ENCODE results near the gene ODC1.
"Not testable (repeated sequence)": the region's sequence is repeated elsewhere in the genome, so short reads cannot be mapped to it uniquely, and the experiment has no call there.

ODC1 gene

GRCh38 chr2:10447895-10448575, at the start of gene ODC1:
ODC1 (minus strand) TSS chr2:10448327; CDS start chr2:10445032, 3,295 bp downstream.
- peak; percentile 99 to 100 for DNase-seq

GRCh38 chr2:10497797-10498251, 49.7 kb upstream of the ODC1 start:
- DNase-seq: no peak

- DNase-seq: no peak
Observed at GRCh38 chr2:10495988-10496313, 47.8 kb upstream of the ODC1 start.

- DNase-seq: no peak
Observed at GRCh38 chr2:10495311-10495987, 47.3 kb upstream of the ODC1 start.

- DNase-seq: no peak
Observed at GRCh38 chr2:10494351-10495066, 46.4 kb upstream of the ODC1 start.

GRCh38 chr2:10493634-10494281, 45.6 kb upstream of the ODC1 start:
- no peak for DNase-seq

GRCh38 chr2:10493075-10493633, 45.0 kb upstream of the ODC1 start:
- no peak for DNase-seq

GRCh38 chr2:10490806-10491291, 42.7 kb upstream of the ODC1 start:
- DNase-seq: no peak

- no peak for DNase-seq
Observed at GRCh38 chr2:10489842-10490555, 41.9 kb upstream of the ODC1 start.

GRCh38 chr2:10488142-10488541, 40.0 kb upstream of the ODC1 start:
- not testable (repeated sequence) for DNase-seq

- DNase-seq: not testable (repeated sequence)
Observed at GRCh38 chr2:10487741-10488104, 39.6 kb upstream of the ODC1 start.

GRCh38 chr2:10487081-10487740, 39.1 kb upstream of the ODC1 start:
- no peak for DNase-seq

- peak in 1 of 2 experiments; percentile 19 for DNase-seq
Observed at GRCh38 chr2:10486601-10487079, 38.5 kb upstream of the ODC1 start.

GRCh38 chr2:10486091-10486490, 38.0 kb upstream of the ODC1 start:
- no peak for DNase-seq

- DNase-seq: no peak
Observed at GRCh38 chr2:10482913-10483312, 34.8 kb upstream of the ODC1 start.

- DNase-seq: no peak
Observed at GRCh38 chr2:10482460-10482859, 34.3 kb upstream of the ODC1 start.

- DNase-seq: no peak
Observed at GRCh38 chr2:10481666-10482157, 33.6 kb upstream of the ODC1 start.

- DNase-seq: no peak
Observed at GRCh38 chr2:10481055-10481665, 33.0 kb upstream of the ODC1 start.

GRCh38 chr2:10480359-10480949, 32.3 kb upstream of the ODC1 start:
- no peak for DNase-seq

- DNase-seq: no peak
Observed at GRCh38 chr2:10478916-10479315, 30.8 kb upstream of the ODC1 start.

GRCh38 chr2:10478298-10478625, 30.1 kb upstream of the ODC1 start:
- DNase-seq: no peak

Measured in NCI-H187 (cell line).